Measurements from ENCODE around the gene PER3. TPM values are rescaled to one million over a fixed set of nuclear protein-coding genes. Genes with fewer than 3 reads are reported as not detected.

PER3 gene
- total RNA-seq, 4 donors from 2014 or later: 11.9 to 39.2 (median 24.4) TPM

DNA sequence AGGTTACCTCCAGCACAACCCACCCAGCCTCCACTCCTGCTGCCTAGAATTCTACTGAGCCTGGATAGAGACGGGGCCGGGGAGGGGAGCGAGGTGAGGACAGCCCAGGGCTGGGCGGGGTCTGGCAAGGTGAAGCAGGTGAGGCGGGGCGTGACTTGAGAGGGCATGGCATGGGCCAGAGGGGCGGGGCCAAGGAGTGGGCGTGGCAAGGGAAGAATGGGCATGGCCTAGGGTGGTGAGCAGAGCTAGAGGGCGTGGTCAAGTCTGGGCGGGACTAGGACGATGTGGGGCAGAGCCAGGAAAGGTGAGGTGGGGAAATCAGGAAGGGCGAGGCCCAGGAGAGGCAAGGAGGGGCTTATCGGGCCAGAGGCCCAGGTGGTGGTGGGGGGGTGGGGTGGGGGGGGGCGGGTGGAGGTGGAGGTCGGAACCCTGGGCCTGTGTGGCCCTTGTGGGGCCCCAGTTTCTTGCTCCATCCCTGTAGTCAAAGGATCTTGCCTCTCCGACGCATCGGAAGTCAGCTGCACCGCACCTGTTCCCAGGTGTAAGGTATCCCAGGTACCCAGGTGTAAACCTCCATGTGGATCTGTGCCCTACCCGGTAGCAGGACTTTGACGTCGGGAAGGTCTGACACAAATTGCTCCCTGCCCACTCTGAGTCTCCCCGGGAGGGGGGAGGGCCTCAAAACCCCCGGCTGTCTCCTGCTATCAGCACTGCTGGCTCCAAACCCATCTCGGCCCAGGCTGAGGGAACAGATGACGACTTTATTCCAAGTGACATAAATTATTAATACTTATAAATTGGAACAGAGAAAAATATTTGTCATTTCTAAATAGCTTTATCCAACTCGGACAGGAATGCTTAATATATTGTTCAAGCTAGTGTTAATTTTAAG lies 101.7 kb downstream of the PER3 start:
- TF ChIP-seq, protein P1, sequence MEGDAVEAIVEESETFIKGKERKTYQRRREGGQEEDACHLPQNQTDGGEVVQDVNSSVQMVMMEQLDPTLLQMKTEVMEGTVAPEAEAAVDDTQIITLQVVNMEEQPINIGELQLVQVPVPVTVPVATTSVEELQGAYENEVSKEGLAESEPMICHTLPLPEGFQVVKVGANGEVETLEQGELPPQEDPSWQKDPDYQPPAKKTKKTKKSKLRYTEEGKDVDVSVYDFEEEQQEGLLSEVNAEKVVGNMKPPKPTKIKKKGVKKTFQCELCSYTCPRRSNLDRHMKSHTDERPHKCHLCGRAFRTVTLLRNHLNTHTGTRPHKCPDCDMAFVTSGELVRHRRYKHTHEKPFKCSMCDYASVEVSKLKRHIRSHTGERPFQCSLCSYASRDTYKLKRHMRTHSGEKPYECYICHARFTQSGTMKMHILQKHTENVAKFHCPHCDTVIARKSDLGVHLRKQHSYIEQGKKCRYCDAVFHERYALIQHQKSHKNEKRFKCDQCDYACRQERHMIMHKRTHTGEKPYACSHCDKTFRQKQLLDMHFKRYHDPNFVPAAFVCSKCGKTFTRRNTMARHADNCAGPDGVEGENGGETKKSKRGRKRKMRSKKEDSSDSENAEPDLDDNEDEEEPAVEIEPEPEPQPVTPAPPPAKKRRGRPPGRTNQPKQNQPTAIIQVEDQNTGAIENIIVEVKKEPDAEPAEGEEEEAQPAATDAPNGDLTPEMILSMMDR (IDR thresholded peaks at IDR 0.05; ENCODE audit: low read depth): no peak

DNA sequence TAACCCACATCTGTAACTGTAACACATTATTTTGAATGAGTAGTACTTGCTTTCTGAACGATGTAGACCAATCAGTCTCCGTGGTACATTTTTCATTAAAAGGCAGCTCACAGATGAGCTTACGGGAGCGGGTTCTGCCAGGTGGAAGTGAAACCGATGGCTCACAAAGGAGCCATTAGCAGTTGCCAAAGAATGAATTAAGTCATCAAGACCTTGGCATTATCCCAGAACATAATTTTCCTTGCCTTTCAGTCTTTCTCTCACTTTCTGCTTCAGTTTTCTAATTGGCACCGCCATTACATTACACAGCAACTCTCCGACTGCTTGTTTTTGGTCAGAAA lies 102.3 kb downstream of the PER3 start:
- TF ChIP-seq, protein P1 (IDR thresholded peaks at IDR 0.05; ENCODE audit: low read depth): no peak

DNA sequence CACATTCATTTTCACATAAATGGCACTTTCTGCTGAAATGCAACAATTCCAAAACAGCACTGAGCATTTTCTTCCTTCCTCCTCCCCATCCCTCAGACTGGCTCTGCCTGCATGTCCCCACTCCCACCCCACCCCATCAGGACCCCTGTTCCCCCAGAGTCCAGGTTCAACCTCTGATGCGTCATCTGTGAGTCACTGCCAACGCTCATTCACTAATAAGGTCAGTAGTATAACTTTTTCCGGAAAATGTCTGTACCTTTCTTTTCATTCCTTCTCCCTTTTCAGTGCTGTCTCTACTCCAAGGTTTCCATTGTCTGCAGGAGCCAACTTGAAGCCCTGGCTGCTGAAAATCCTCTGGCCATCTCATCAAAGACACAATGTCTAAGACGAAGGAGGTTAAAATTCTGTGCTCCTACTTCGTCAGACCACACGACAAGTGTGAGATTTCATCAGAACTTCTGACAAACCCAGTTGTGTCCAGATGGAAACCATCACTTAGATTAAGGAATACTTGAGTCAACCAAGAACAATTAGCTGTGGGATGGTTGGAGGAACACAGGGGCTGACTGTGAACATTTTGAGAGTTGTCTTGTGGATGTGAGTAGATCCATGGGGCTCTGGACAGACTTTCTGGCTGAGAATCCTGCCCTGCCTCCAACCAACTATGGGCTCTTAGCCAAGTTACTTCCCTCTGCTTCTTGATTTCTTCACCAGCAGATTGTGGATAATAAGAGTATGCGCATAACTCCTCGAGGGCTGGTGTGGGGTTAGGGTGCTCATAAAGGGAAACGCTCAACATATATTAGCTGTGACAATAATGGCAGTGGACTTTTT lies 104.4 kb downstream of the PER3 start:
- TF ChIP-seq, protein P1 (IDR thresholded peaks at IDR 0.05; ENCODE audit: low read depth): no peak

DNA sequence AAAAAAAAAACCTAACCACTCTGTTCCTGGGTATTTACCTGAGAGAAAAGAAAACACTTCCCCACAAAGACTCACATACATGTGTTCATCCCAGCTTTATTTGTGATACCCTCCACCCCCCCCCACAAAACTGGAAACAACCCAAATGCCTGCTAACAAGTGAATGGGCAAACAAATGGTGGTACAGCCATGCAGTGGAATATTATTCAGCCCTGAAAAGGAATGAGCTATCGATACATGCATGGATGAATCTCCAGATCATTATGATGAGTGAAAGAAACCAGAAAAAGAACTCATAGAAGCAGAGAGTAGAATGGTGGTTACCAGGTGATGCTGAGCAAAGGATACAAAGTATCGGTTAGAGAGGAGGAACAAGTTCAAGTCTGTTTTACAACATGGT lies 106.8 kb downstream of the PER3 start:
- TF ChIP-seq, protein P1 (IDR thresholded peaks at IDR 0.05; ENCODE audit: low read depth): no peak

DNA sequence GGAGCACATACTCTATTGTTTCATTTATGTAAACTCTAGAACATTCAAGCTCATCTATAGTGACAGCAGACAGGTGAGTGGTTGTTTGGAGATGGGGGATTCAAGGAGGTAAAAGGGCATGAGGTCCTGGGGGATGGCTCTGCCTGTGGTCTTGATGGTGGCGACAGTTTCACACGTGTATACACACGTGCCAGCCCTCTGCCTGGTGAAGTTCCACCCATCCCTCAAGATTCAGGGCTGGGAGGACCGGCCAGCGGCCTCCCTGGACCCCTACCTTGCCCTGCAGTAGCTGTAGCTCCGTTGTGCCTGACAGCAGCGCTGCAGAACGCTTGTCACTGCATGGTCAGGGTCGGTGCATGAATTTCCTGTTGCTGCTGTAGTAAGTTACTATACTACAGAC lies 107.7 kb downstream of the PER3 start:
- TF ChIP-seq, protein P1 (IDR thresholded peaks at IDR 0.05; ENCODE audit: low read depth): no peak

DNA sequence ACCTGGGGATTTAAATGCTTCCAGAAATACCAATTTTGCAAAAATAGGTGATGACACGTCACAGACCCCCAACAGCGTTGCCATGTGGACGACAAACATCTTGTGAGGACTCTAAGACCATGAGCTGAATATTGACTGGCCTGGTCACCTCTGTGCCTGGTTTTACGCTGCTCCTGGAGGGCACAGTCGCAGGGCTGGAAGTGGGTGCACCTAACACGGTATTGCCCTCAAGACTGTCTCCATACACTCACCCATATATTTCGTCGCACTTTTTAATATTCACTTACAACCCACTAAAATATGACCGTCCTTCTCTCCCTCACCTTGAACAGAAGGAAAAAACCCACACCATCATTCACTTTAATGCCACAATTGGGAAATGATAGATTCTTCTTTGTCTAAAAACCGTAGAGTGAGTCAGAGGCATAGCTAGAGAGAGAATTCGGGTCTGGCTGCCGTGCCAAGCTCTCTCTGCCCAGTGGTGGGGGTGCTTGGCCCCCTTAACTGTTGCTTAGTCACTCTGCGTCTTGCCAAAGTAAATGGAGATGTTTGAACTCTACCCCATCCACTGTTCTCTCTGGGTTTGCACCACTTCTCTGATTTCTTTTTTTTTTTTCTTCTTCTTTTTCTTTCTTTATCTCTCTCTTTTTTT lies 109.6 kb downstream of the PER3 start:
- TF ChIP-seq, protein P1 (IDR thresholded peaks at IDR 0.05; ENCODE audit: low read depth): no peak

Other genes starting within 250 kb of the PER3 start
- 100 to 1,000 TPM; 150 to 205 (median 163) TPM for gene VAMP3, start 13.0 kb upstream of the PER3 start, total RNA-seq
- 1 to 10 TPM in 1 of 4 donors, under 1 TPM in 1, not detected in 2; 0.34 to 3.1 TPM for gene UTS2, start 68.8 kb downstream of the PER3 start, total RNA-seq
- under 1 TPM in 1 of 4 donors, not detected in 3; 0.34 TPM for gene TNFRSF9, start 156.5 kb downstream of the PER3 start, total RNA-seq
- 100 to 1,000 TPM; 195 to 251 (median 215) TPM for gene PARK7, start 177.4 kb downstream of the PER3 start, total RNA-seq
- 100 to 1,000 TPM; 184 to 310 (median 254) TPM for gene ERRFI1, start 242.0 kb downstream of the PER3 start, total RNA-seq

Measured in subcutaneous adipose tissue (tissue), 4 donors.